NCI-H128 (cell line): Measurements from ENCODE around the gene ORAI2.
"Not testable (repeated sequence)": the region's sequence is repeated elsewhere in the genome, so short reads cannot be mapped to it uniquely, and the experiment has no call there.

ENCODE experiments used
- DNase-seq: peaks from one replicate; lab custom pipeline; 2025; ENCODE audit not compliant: unreplicated experiment; lab: John Stamatoyannopoulos, UW

The ORAI2 gene

GRCh38 chr7:102468478-102469350, 35.3 kb downstream of the ORAI2 start:
- no peak for DNase-seq

GRCh38 chr7:102469351-102469971, 36.1 kb downstream of the ORAI2 start:
- DNase-seq: no peak

- no peak for DNase-seq
Observed at GRCh38 chr7:102469972-102470825, 36.8 kb downstream of the ORAI2 start.

- DNase-seq: no peak
Observed at GRCh38 chr7:102471791-102472125, 38.4 kb downstream of the ORAI2 start.

- DNase-seq: no peak
Observed at GRCh38 chr7:102472126-102473041, 39.0 kb downstream of the ORAI2 start.

- DNase-seq: no peak
Observed at GRCh38 chr7:102473271-102473991, 40.1 kb downstream of the ORAI2 start.

GRCh38 chr7:102474116-102474515, 40.7 kb downstream of the ORAI2 start:
- DNase-seq: not testable (repeated sequence)

- DNase-seq: not testable (repeated sequence)
Observed at GRCh38 chr7:102474736-102475435, 41.5 kb downstream of the ORAI2 start.

GRCh38 chr7:102478314-102479208, 45.2 kb downstream of the ORAI2 start, which contains the start of gene POLR2J:
Gene POLR2J (minus strand): TSS chr7:102478922. CDS start chr7:102478860, 62 bp downstream.
- not testable (repeated sequence) for DNase-seq

GRCh38 chr7:102479209-102479584, 45.8 kb downstream of the ORAI2 start:
- not testable (repeated sequence) for DNase-seq

GRCh38 chr7:102479982-102480637, 46.7 kb downstream of the ORAI2 start:
- not testable (repeated sequence) for DNase-seq

GRCh38 chr7:102481962-102482361, 48.6 kb downstream of the ORAI2 start:
- DNase-seq: not testable (repeated sequence)

GRCh38 chr7:102484317-102484716, 50.9 kb downstream of the ORAI2 start:
- DNase-seq: not testable (repeated sequence)

GRCh38 chr7:102490529-102491075, 57.2 kb downstream of the ORAI2 start:
- not testable (repeated sequence) for DNase-seq

GRCh38 chr7:102493220-102493935, 60.0 kb downstream of the ORAI2 start:
- DNase-seq: not testable (repeated sequence)

- not testable (repeated sequence) for DNase-seq
Observed at GRCh38 chr7:102494026-102494425, 60.7 kb downstream of the ORAI2 start.
